Suprapubic skin (tissue), 3 donors: ENCODE results near the gene CTXND1.

Experiments used
- CTCF ChIP-seq, 2 donors: fragments of 200-600 bp in 1 of 2; fragments of 450-650 bp in 1 of 2; sonication (generic) in 1 of 2; IDR thresholded peaks; one replicate each; pipeline ENCODE4 v1.5.1; 2016 to 2019; ENCODE audit warnings: antibody characterized with exemption in 2 of 2, mild to moderate bottlenecking in 1 of 2, moderate library complexity in 1 of 2
- POLR2AphosphoS5 ChIP-seq, 3 donors: sonication (generic); formaldehyde crosslinking; IDR thresholded peaks; one replicate each; pipeline ENCODE4 v1.6.1; 2017; ENCODE audit warnings: antibody characterized with exemption in 3 of 3

- TF ChIP-seq CTCF (IDR thresholded peaks at IDR 0.05) (no peak), POLR2AphosphoS5 (IDR thresholded peaks at IDR 0.05) (no peak)
Observed at GRCh38 chr15:80180468-80180867, 71.5 kb downstream of the CTXND1 start.
